ENCODE measurements around the gene PIGL. TPM values are rescaled to one million over a fixed set of nuclear protein-coding genes. Genes with fewer than 3 reads are reported as not detected.

The PIGL gene
- total and polyA plus RNA-seq, 2 experiments from 2014 or later = 10.9 to 15.4 TPM

GRCh38 chr17:16251556-16251955, 34.5 kb downstream of the PIGL start:
- 95% methylated on average over 1 of the region's 1 CpG for WGBS, 2 experiments (ENCODE audit: low coverage in 1 of 2, low lambda C conversion rate in 2 of 2, missing lambda C conversion rate in 2 of 2)

GRCh38 chr17:16254773-16255400, 37.9 kb downstream of the PIGL start:
- no peak for DNase-seq
- Histone ChIP-seq H3F3A (ENCODE audit: insufficient read depth) (peaks cover 26% of the 10 kb centered on the region), H3K27ac (0 out of 2 replicates have a peak overlapping the region, but pooled peaks have one; percentile 27), H3K4me3 (no peak overlapping the region; the same call in 1 of the 2 replicates), H4K20me1 (ENCODE audit: insufficient read depth) (no peaks in the 10 kb centered on the region), H3K4me1 (ENCODE audit: insufficient read depth) (peaks cover 25% of the 10 kb centered on the region), H3K36me3 (ENCODE audit: low read depth) (no peaks in the 10 kb centered on the region), H3K27me3 (replicated peaks; ENCODE audit: insufficient read depth) (no peaks in the 10 kb centered on the region), H2AFZ (peak overlapping the region; percentile 36), H3K9ac (peak overlapping the region; percentile 43), H3K4me2 (ENCODE audit: unreplicated experiment) (peak overlapping the region; percentile 77), H3K79me2 (ENCODE audit: insufficient read depth) (no peaks in the 10 kb centered on the region), H3K9me2 (ENCODE audit: insufficient read depth) (no peaks in the 10 kb centered on the region), H3K9me3 (ENCODE audit: low read depth) (no peaks in the 10 kb centered on the region)
- TF ChIP-seq EZH2phosphoT487 (IDR thresholded peaks at IDR 0.05; ENCODE audit: insufficient read depth, low read depth) (no peak), EZH2 (IDR thresholded peaks at IDR 0.05; ENCODE audit: insufficient read depth, poor library complexity, severe bottlenecking) (no peak)
- WGBS, 2 experiments (ENCODE audit: low coverage in 1 of 2, low lambda C conversion rate in 2 of 2, missing lambda C conversion rate in 2 of 2) = 77 to 79% methylated on average over 9 of the region's 9 CpGs
- in situ Hi-C loops (cut with MboI) = no loop called here

More at GRCh38 chr17:16251556-16251955, 34.5 kb downstream of the PIGL start:
- Histone ChIP-seq H3K27ac (0 out of 2 replicates have a peak overlapping the region, but pooled peaks have one; percentile 71), H2AFZ (no peak overlapping the region), H4K20me1 (ENCODE audit: insufficient read depth) (no peaks in the 10 kb centered on the region), H3K9me3 (ENCODE audit: low read depth) (no peaks in the 10 kb centered on the region), H3K4me2 (ENCODE audit: unreplicated experiment) (no peak overlapping the region), H3K9me2 (ENCODE audit: insufficient read depth) (no peaks in the 10 kb centered on the region), H3K79me2 (ENCODE audit: insufficient read depth) (no peaks in the 10 kb centered on the region), H3K4me1 (ENCODE audit: insufficient read depth) (peaks cover 30% of the 10 kb centered on the region), H3K4me3 (no peak overlapping the region), H3F3A (ENCODE audit: insufficient read depth) (peaks cover 26% of the 10 kb centered on the region), H3K36me3 (ENCODE audit: low read depth) (no peaks in the 10 kb centered on the region), H3K9ac (no peak overlapping the region), H3K27me3 (replicated peaks; ENCODE audit: insufficient read depth) (no peaks in the 10 kb centered on the region)
- no peak for DNase-seq
- in situ Hi-C loops (cut with MboI) = no loop called here
- TF ChIP-seq EZH2 (IDR thresholded peaks at IDR 0.05; ENCODE audit: insufficient read depth, poor library complexity, severe bottlenecking) (no peak), EZH2phosphoT487 (IDR thresholded peaks at IDR 0.05; ENCODE audit: insufficient read depth, low read depth) (no peak)

- peak; percentile 34 for DNase-seq
- Histone ChIP-seq H3K9me3 (ENCODE audit: low read depth) (no peaks in the 10 kb centered on the region), H3K4me3 (peak overlapping the region; percentile 46), H2AFZ (peak overlapping the region; percentile 36), H3K4me1 (ENCODE audit: insufficient read depth) (peaks cover 19% of the 10 kb centered on the region), H3K4me2 (ENCODE audit: unreplicated experiment) (peak overlapping the region; percentile 77), H3K36me3 (ENCODE audit: low read depth) (no peaks in the 10 kb centered on the region), H3F3A (ENCODE audit: insufficient read depth) (peaks cover 21% of the 10 kb centered on the region), H3K27me3 (replicated peaks; ENCODE audit: insufficient read depth) (no peaks in the 10 kb centered on the region), H3K79me2 (ENCODE audit: insufficient read depth) (no peaks in the 10 kb centered on the region), H3K9me2 (ENCODE audit: insufficient read depth) (no peaks in the 10 kb centered on the region), H4K20me1 (ENCODE audit: insufficient read depth) (no peaks in the 10 kb centered on the region), H3K27ac (0 out of 2 replicates have a peak overlapping the region, but pooled peaks have one; percentile 27), H3K9ac (peak overlapping the region; percentile 43)
- in situ Hi-C loops (cut with MboI) = no loop called here
- WGBS, 2 experiments (ENCODE audit: low coverage in 1 of 2, low lambda C conversion rate in 2 of 2, missing lambda C conversion rate in 2 of 2) = 18 to 22% methylated on average over 4 of the region's 4 CpGs
- TF ChIP-seq EZH2 (IDR thresholded peaks at IDR 0.05; ENCODE audit: insufficient read depth, poor library complexity, severe bottlenecking) = no peak
- TF ChIP-seq EZH2phosphoT487 (IDR thresholded peaks at IDR 0.05; ENCODE audit: insufficient read depth, low read depth) = no peak
Measured at GRCh38 chr17:16255481-16255921, 38.5 kb downstream of the PIGL start.

- no peak overlapping the region for H3K4me2 ChIP-seq (ENCODE audit: unreplicated experiment)
- H3K9me3 ChIP-seq (ENCODE audit: low read depth) = no peaks in the 10 kb centered on the region
- no peaks in the 10 kb centered on the region for H3K36me3 ChIP-seq (ENCODE audit: low read depth)
- H3K27ac ChIP-seq = no peak overlapping the region
- DNase-seq = peak; percentile 29
- no peaks in the 10 kb centered on the region for H3K27me3 ChIP-seq (replicated peaks; ENCODE audit: insufficient read depth)
- H3K79me2 ChIP-seq (ENCODE audit: insufficient read depth) = no peaks in the 10 kb centered on the region
- no peaks in the 10 kb centered on the region for H3K9me2 ChIP-seq (ENCODE audit: insufficient read depth)
- 91 to 94% methylated on average over 1 of the region's 1 CpG for WGBS, 2 experiments (ENCODE audit: low coverage in 1 of 2, low lambda C conversion rate in 2 of 2, missing lambda C conversion rate in 2 of 2)
- H4K20me1 ChIP-seq (ENCODE audit: insufficient read depth) = no peaks in the 10 kb centered on the region
- no peak overlapping the region for H3K4me3 ChIP-seq
- in situ Hi-C loops (cut with MboI) = no loop called here
- no peak overlapping the region for H3K9ac ChIP-seq
- peaks cover 9% of the 10 kb centered on the region; the same call in 1 of the 2 replicates for H3F3A ChIP-seq (ENCODE audit: insufficient read depth)
- H2AFZ ChIP-seq = no peak overlapping the region
- H3K4me1 ChIP-seq (ENCODE audit: insufficient read depth) = peaks cover 9% of the 10 kb centered on the region; the same call in 1 of the 2 replicates
- TF ChIP-seq EZH2phosphoT487 (IDR thresholded peaks at IDR 0.05; ENCODE audit: insufficient read depth, low read depth) (no peak), EZH2 (IDR thresholded peaks at IDR 0.05; ENCODE audit: insufficient read depth, poor library complexity, severe bottlenecking) (no peak)
Measured at GRCh38 chr17:16258901-16259300, 41.9 kb downstream of the PIGL start.
